H1 (cell line): Measurements from ENCODE around the gene INPP5K.

Experiments
- BRCA1 ChIP-seq: IDR thresholded peaks from 2 replicates; pipeline ENCODE4 v1.6.1; 2012; ENCODE audit warnings: low read depth, low read length, improper control_type of control experiment
- CBX8 ChIP-seq: fragments of 300-800, 300-1000 bp; sonication (generic); IDR thresholded peaks from 2 replicates; pipeline ENCODE4 v1.7.1; 2016; ENCODE audit warnings: low read depth, low read length, borderline replicate concordance
- CHD2 ChIP-seq: IDR thresholded peaks from 2 replicates; pipeline ENCODE4 v1.6.1; 2012; ENCODE audit warnings: low read length, improper control_type of control experiment
- EZH2 ChIP-seq: fragments of 200-600 bp; sonication (generic); IDR thresholded peaks from 2 replicates; pipeline ENCODE4 v1.7.1; 2012; ENCODE audit warnings: low read depth, mild to moderate bottlenecking, moderate library complexity, low read length, inconsistent platforms; ENCODE audit not compliant: severe bottlenecking
- POLR2A ChIP-seq, 2 experiments: IDR thresholded peaks; 1 replicate in 1 of 2; 2 replicates in 1 of 2; pipeline ENCODE4 v1.6.1; 2011; ENCODE audit warnings: low read depth in 2 of 2, low read length in 2 of 2, mild to moderate bottlenecking in 2 of 2; ENCODE audit errors: control extremely low read depth in 1 of 2
- RAD21 ChIP-seq, 2 experiments: IDR thresholded peaks in 1 of 2; conservative IDR thresholded peaks in 1 of 2; 2 replicates each; pipeline ENCODE4 v1.6.1; 2011; ENCODE audit warnings: low read depth in 2 of 2, low read length in 2 of 2, improper control_type of control experiment in 1 of 2, inconsistent platforms in 1 of 2, mild to moderate bottlenecking in 1 of 2, moderate library complexity in 1 of 2
- RFX5 ChIP-seq: IDR thresholded peaks from 2 replicates; pipeline ENCODE4 v1.6.1; 2011; ENCODE audit warnings: low read depth, low read length, improper control_type of control experiment, borderline replicate concordance
- SP1 ChIP-seq: IDR thresholded peaks from 2 replicates; pipeline ENCODE4 v1.6.1; 2011; ENCODE audit warnings: low read depth, low read length
- SP4 ChIP-seq: IDR thresholded peaks from 2 replicates; pipeline ENCODE4 v1.6.1; 2012; ENCODE audit warnings: low read length, inconsistent platforms
- TAF1 ChIP-seq: IDR thresholded peaks from 2 replicates; pipeline ENCODE4 v1.6.1; 2011; ENCODE audit warnings: mild to moderate bottlenecking, low read depth, low read length
- TCF12 ChIP-seq: IDR thresholded peaks from 2 replicates; pipeline ENCODE4 v1.6.1; 2011; ENCODE audit warnings: low read depth, mild to moderate bottlenecking, low read length
- TF ChIP-seq, protein P1 (sequence below), 3 experiments: IDR thresholded peaks; 1 replicate in 2 of 3; 2 replicates in 1 of 3; pipeline versions ENCODE4 v1.5.1 to v1.6.1; 2011; ENCODE audit warnings: low read length in 3 of 3, mild to moderate bottlenecking in 3 of 3, inconsistent platforms in 2 of 3, low read depth in 1 of 3, moderate library complexity in 1 of 3; ENCODE audit not compliant: insufficient read depth in 1 of 3; ENCODE audit errors: control extremely low read depth in 1 of 3
- TF ChIP-seq, protein P2 (sequence below): IDR thresholded peaks from 2 replicates; pipeline ENCODE4 v1.6.1; 2012; ENCODE audit warnings: inconsistent platforms
- TF ChIP-seq, protein P3 (sequence below): IDR thresholded peaks from 2 replicates; pipeline ENCODE4 v1.6.1; 2012; ENCODE audit warnings: low read length, inconsistent platforms

DNA sequence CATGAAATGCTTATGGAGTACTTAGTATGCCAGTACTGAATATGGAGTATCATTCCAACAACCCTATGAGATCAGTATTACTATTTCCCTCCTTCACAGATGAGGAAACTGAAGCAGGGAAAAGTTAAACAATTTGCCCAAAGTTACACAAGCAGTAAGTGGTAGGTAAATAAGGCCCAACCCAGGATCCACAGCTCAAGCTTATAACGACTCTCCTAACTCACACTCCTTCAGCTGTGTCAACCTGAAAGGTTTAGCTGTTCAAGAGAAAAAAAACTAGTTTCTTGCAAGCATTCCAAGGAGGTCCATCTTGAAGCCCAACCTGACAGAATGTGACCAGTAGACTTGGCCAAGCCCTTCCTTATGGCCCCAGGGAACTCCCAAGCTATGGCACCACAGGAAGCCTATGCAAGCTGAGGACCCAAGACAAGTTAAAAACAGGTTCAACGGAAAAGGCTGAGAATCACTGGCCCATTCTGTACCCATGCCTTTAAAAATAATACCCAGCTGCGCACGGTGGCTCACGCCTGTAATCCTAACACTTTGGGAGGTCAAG, 66.9 kb downstream of the INPP5K start:
- TF ChIP-seq, protein P1, sequence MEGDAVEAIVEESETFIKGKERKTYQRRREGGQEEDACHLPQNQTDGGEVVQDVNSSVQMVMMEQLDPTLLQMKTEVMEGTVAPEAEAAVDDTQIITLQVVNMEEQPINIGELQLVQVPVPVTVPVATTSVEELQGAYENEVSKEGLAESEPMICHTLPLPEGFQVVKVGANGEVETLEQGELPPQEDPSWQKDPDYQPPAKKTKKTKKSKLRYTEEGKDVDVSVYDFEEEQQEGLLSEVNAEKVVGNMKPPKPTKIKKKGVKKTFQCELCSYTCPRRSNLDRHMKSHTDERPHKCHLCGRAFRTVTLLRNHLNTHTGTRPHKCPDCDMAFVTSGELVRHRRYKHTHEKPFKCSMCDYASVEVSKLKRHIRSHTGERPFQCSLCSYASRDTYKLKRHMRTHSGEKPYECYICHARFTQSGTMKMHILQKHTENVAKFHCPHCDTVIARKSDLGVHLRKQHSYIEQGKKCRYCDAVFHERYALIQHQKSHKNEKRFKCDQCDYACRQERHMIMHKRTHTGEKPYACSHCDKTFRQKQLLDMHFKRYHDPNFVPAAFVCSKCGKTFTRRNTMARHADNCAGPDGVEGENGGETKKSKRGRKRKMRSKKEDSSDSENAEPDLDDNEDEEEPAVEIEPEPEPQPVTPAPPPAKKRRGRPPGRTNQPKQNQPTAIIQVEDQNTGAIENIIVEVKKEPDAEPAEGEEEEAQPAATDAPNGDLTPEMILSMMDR (IDR thresholded peaks at IDR 0.05; ENCODE audit: control extremely low read depth in 1 of 3, insufficient read depth in 1 of 3, low read depth in 1 of 3, low read length in 3 of 3) = no peak
- TF ChIP-seq CBX8 = no peak
- TF ChIP-seq, protein P2, sequence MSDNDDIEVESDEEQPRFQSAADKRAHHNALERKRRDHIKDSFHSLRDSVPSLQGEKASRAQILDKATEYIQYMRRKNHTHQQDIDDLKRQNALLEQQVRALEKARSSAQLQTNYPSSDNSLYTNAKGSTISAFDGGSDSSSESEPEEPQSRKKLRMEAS = no peak
- no peak for TF ChIP-seq POLR2A (IDR thresholded peaks at IDR 0.05; ENCODE audit: control extremely low read depth in 1 of 2, low read depth in 2 of 2, low read length in 2 of 2)
- no peak for TF ChIP-seq TAF1
- no peak for TF ChIP-seq EZH2
- TF ChIP-seq SP1 = no peak
- no peak for TF ChIP-seq CHD2
- no peak for TF ChIP-seq RFX5
- TF ChIP-seq TCF12 = no peak
- TF ChIP-seq BRCA1 = no peak
- no peak for TF ChIP-seq SP4
- TF ChIP-seq, protein P3, sequence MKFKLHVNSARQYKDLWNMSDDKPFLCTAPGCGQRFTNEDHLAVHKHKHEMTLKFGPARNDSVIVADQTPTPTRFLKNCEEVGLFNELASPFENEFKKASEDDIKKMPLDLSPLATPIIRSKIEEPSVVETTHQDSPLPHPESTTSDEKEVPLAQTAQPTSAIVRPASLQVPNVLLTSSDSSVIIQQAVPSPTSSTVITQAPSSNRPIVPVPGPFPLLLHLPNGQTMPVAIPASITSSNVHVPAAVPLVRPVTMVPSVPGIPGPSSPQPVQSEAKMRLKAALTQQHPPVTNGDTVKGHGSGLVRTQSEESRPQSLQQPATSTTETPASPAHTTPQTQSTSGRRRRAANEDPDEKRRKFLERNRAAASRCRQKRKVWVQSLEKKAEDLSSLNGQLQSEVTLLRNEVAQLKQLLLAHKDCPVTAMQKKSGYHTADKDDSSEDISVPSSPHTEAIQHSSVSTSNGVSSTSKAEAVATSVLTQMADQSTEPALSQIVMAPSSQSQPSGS = no peak
- TF ChIP-seq RAD21 (IDR thresholded peaks at IDR 0.05 in 1 of 2, conservative IDR thresholded peaks at IDR 0.05 in 1 of 2; ENCODE audit: low read depth in 2 of 2, low read length in 2 of 2) = no peak
